KMS-11 (cell line): ENCODE results near the gene PTGDS.

ENCODE experiments used
- H2AFZ ChIP-seq: fragments of 200-600 bp; sonication (generic); 2 replicates; pipeline ENCODE4 v1.6.1; 2016; ENCODE audit warnings: antibody characterized with exemption, mixed run types, low read depth
- H3K27ac ChIP-seq: fragments of 200-600 bp; sonication (generic); 2 replicates; pipeline ENCODE4 v1.6.1; 2016; ENCODE audit warnings: mild to moderate bottlenecking, mixed run types
- H3K27me3 ChIP-seq: fragments of 200-600 bp; sonication (generic); 2 replicates; pipeline ENCODE4 v1.6.1; 2017; ENCODE audit warnings: mild to moderate bottlenecking, low read depth, mixed run types, moderate library complexity; ENCODE audit not compliant: insufficient read depth
- H3K36me3 ChIP-seq: fragments of 200-600 bp; sonication (generic); 2 replicates; pipeline ENCODE4 v1.6.1; 2017; ENCODE audit warnings: mild to moderate bottlenecking, mixed run types; ENCODE audit not compliant: insufficient read depth
- H3K4me1 ChIP-seq: fragments of 200-600 bp; sonication (generic); 2 replicates; pipeline ENCODE4 v1.6.1; 2016; ENCODE audit warnings: mild to moderate bottlenecking, low read depth, mixed run types; ENCODE audit not compliant: poor library complexity, severe bottlenecking
- H3K4me2 ChIP-seq: fragments of 200-600 bp; sonication (generic); 2 replicates; pipeline ENCODE4 v1.7.0; 2016; ENCODE audit warnings: mild to moderate bottlenecking, mixed run types
- H3K4me3 ChIP-seq: fragments of 200-600 bp; sonication (generic); IDR thresholded peaks from 2 replicates; pipeline ENCODE4 v1.6.1; 2017; ENCODE audit warnings: low read depth, low read length, mixed read lengths; ENCODE audit not compliant: insufficient read depth
- H3K79me2 ChIP-seq: fragments of 200-600 bp; sonication (generic); 2 replicates; pipeline ENCODE4 v1.6.1; 2016; ENCODE audit warnings: low read depth, mixed run types; ENCODE audit not compliant: insufficient read depth
- H3K9ac ChIP-seq: fragments of 200-600 bp; sonication (generic); 2 replicates; pipeline ENCODE4 v1.6.1; 2016; ENCODE audit warnings: mild to moderate bottlenecking, mixed run types
- H4K20me1 ChIP-seq: fragments of 200-600 bp; sonication (generic); 2 replicates; pipeline ENCODE4 v1.6.1; 2016; ENCODE audit warnings: mild to moderate bottlenecking, mixed run types; ENCODE audit not compliant: insufficient read depth
- CTCF ChIP-seq: fragments of 200-600 bp; sonication (generic); conservative IDR thresholded peaks from 2 replicates; pipeline ENCODE4 v1.6.1; 2017; ENCODE audit warnings: low read depth, mild to moderate bottlenecking, antibody characterized with exemption, low read length, moderate library complexity, mixed read lengths

Gene PTGDS

GRCh38 chr9:136977223-136977622, at the start of gene PTGDS:
Gene PTGDS (plus strand): TSS chr9:136977504. CDS start chr9:136977579, 75 bp downstream.
- Histone ChIP-seq H3K27ac (no peak within 1 kb of the TSS), H3K4me1 (no peaks in the 10 kb centered on the region), H3K27me3 (peaks cover 45% of the 10 kb centered on the region), H3K36me3 (no peaks in the 10 kb centered on the region), H2AFZ (no peak within 1 kb of the TSS), H4K20me1 (no peaks in the 10 kb centered on the region), H3K4me2 (no peak within 1 kb of the TSS), H3K4me3 (no peak within 1 kb of the TSS), H3K9ac (no peak within 1 kb of the TSS), H3K79me2 (no peaks in the 10 kb centered on the region)
- no peak for TF ChIP-seq CTCF

GRCh38 chr9:136928591-136928990, 48.7 kb upstream of the PTGDS start:
- no peak overlapping the region for H3K4me3 ChIP-seq
- H4K20me1 ChIP-seq: no peaks in the 10 kb centered on the region
- H3K4me1 ChIP-seq: peaks cover 4% of the 10 kb centered on the region
- no peak overlapping the region for H3K9ac ChIP-seq
- H2AFZ ChIP-seq: no peak overlapping the region
- no peak overlapping the region for H3K4me2 ChIP-seq
- no peak overlapping the region for H3K27ac ChIP-seq
- no peak for TF ChIP-seq CTCF
- no peaks in the 10 kb centered on the region for H3K27me3 ChIP-seq
- H3K79me2 ChIP-seq: no peaks in the 10 kb centered on the region
- peaks cover 3% of the 10 kb centered on the region; the same call in 1 of the 2 replicates for H3K36me3 ChIP-seq

- no peaks in the 10 kb centered on the region for H3K27me3 ChIP-seq
- H3K27ac ChIP-seq: no peak overlapping the region
- H3K9ac ChIP-seq: no peak overlapping the region
- no peaks in the 10 kb centered on the region for H4K20me1 ChIP-seq
- no peak overlapping the region for H3K4me2 ChIP-seq
- H3K79me2 ChIP-seq: no peaks in the 10 kb centered on the region
- H3K36me3 ChIP-seq: peaks cover 3% of the 10 kb centered on the region; the same call in 1 of the 2 replicates
- H3K4me3 ChIP-seq: no peak overlapping the region
- H2AFZ ChIP-seq: no peak overlapping the region
- no peak for TF ChIP-seq CTCF
- H3K4me1 ChIP-seq: peaks cover 4% of the 10 kb centered on the region
Measured at GRCh38 chr9:136930014-136930413, 47.3 kb upstream of the PTGDS start.

GRCh38 chr9:136931611-136932130, 45.6 kb upstream of the PTGDS start:
- H3K27ac ChIP-seq: no peak overlapping the region
- H3K36me3 ChIP-seq: peaks cover 3% of the 10 kb centered on the region; the same call in 1 of the 2 replicates
- no peaks in the 10 kb centered on the region for H3K27me3 ChIP-seq
- no peak overlapping the region for H3K4me3 ChIP-seq
- H3K4me1 ChIP-seq: peaks cover 4% of the 10 kb centered on the region
- no peaks in the 10 kb centered on the region for H3K79me2 ChIP-seq
- TF ChIP-seq CTCF: no peak
- H3K9ac ChIP-seq: no peak overlapping the region
- no peak overlapping the region for H2AFZ ChIP-seq
- H3K4me2 ChIP-seq: no peak overlapping the region
- no peaks in the 10 kb centered on the region for H4K20me1 ChIP-seq
